Brain pericyte (primary cell): ENCODE data around the gene ABCD1.

Experiments
- DNase-seq: peaks from one replicate; pipeline ENCODE4 v3.0.0-alpha.2; 2012; ENCODE audit warnings: low read depth, low spot score

The ABCD1 gene

DNA sequence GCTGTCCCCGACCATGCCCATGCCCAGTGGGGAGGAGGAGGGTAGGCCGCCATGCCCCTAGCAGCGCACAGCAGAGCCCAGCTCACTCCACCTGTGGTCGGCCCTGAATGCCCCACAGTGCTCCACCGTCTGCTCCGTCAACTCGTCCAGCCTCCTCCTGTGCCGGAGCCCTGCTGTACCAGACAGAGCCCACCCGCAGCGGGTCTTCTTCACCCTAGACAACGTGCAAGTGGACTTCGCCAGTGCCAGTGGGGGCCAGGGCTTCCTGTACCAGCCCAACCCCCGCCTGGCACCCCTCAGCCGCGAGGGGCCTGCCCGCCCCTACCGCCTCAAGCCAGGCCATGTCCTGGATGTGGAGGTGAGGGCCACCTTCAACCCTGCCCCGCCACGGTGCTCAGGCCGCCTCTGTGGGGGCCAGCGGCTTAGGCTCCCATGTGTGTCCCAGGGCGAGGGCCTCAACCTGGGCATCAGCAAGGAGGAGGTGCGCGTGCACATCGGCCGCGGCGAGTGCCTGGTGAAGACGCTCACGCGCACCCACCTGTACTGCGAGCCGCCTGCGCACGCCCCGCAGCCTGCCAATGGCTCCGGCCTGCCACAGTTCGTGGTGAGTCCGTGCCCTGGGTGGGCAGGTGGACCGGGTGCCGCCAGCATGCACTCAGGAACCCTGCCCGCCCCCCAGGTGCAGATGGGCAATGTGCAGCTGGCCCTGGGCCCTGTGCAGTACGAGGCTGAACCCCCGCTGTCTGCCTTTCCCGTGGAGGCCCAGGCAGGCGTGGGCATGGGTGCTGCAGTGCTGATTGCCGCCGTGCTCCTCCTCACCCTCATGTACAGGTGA lies 49.3 kb downstream of the ABCD1 start:
- DNase-seq: no peak

DNA sequence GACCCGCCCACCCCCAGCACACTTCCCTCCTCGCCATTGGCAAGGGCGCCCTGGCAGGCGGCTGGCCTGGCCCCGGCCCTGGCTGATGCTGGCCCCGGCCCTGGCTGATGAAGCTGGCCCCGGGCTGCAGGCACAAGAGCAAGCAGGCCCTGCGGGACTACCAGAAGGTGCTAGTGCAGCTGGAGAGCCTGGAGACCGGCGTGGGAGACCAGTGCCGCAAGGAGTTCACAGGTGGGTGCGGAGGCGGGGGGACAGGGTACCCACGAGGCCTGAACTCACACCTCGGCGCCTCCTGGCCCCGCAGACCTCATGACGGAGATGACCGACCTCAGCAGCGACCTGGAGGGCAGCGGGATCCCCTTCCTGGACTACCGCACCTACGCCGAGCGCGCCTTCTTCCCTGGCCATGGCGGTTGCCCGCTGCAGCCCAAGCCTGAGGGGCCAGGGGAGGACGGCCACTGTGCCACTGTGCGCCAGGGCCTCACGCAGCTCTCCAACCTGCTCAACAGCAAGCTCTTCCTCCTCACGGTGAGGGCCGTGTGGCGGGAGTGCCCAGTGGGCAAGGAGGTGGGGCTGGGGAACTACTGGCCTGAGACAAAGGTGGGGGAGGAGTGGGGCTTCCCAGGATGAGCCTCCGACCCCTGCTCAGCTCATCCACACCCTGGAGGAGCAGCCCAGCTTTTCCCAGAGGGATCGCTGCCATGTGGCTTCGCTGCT lies 50.1 kb downstream of the ABCD1 start:
- no peak for DNase-seq

DNA sequence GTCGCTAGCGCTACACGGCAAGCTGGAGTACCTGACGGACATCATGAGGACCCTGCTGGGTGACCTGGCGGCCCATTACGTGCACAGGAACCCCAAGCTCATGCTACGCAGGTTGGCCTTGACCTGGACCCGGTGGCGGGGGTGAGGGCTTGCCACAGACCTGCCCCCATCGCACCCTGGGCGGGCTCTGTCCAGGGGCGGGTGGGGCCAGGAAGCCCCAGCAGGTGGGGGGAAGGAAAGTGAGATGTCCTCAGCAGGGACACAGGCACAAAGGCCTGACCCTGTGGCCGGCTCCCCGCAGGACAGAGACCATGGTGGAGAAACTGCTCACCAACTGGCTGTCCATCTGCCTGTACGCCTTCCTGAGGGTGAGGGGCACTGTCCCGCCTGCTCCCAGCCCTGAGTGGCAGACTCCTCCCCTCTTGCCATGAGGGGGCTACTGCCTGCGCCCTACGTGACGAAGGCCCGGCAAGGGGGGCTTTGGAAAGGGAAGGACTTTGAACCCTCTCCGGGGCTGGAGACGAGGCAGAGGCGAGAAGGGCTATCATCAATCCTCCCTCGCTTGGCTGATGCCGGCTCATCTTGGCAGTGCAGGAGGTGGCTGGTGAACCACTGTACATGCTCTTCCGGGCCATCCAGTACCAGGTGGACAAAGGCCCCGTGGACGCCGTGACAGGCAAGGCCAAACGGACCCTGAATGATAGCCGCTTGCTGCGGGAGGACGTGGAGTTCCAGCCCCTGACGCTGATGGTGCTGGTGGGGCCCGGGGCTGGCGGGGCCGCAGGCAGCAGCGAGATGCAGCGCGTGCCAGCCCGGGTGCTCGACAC lies 50.9 kb downstream of the ABCD1 start:
- no peak for DNase-seq

DNA sequence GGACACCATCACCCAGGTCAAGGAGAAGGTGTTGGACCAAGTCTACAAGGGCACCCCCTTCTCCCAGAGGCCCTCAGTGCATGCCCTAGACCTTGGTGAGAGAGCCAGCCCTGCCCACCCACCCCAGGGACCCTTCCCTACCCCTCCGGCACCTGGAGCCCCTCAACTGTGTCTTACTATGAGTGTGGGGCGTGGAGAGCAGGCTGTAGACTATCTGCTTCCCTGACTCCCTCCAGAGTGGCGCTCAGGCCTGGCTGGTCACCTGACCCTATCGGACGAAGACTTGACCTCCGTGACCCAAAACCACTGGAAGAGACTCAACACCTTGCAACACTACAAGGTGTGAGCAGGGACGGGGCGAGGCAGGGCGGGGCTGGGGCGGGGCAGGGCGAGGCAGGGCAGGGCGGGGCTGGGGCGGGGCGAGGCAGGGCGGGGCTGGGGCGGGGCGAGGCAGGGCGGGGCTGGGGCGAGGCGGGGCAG lies 51.5 kb downstream of the ABCD1 start:
- DNase-seq: no peak

DNA sequence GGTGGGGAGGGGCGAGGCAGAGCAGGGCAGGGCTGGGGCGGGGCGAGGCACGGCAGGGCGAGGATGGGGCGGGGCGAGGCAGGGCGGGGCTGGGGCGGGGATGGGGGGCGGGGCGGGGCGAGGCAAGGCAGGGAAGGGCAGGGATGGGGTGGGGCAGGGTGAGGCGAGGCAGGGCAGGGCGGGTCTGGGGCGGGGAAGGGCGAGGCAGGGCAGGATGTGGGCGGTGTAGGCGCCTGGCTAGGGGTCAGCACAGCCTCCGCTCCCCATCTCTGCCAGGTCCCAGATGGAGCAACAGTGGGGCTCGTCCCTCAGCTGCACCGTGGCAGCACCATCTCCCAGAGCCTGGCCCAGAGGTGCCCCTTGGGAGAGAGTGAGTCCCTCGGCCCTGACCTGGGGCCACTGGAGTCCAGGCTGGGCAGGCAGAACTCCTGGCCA lies 52.0 kb downstream of the ABCD1 start:
- no peak for DNase-seq

DNA sequence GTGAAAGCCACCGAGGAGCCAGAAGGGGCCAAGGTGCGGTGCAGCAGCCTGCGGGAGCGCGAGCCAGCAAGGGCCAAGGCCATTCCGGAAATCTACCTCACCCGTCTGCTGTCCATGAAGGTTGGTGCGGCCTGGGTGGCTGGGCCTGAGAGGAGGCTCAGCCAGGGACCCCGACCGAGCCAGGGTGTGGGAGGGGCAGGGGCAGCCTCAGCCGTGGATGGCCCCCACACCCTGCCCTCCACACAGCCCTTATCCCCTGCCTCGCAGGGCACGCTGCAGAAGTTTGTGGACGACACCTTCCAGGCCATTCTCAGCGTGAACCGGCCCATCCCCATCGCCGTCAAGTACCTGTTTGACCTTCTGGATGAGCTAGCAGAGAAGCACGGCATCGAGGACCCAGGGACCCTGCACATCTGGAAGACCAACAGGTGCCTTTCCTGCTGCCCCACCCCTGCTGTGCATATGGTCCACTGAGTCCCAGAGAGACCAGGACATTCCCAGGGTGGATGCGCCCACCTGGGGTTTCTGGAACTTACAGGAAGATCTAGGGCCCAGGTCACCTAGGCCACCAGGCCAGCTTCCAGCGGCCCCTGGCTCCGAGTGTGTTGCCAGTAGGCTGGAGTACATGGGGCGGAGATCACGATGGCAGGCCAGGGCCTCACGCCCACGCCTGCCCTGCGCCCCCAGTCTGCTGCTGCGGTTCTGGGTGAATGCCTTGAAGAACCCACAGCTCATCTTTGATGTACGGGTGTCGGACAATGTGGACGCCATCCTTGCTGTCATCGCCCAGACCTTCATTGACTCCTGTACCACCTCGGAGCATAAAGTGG lies 52.8 kb downstream of the ABCD1 start:
- DNase-seq: no peak

DNA sequence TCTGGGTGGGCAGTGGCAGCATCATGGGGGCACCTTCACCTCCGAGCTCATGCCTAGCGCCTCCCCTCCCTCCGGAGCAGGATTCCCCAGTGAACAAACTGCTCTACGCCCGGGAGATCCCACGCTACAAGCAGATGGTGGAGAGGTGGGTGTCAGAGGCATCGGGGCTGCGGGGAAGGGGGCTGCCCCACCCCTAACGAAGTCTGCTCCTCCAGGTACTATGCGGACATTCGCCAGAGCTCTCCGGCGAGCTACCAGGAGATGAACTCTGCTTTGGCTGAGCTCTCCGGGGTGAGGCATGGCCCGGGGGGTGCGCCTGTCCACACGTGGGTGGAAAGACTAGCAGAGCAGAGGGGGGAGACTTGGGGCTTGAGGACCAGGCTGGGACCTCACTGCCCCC lies 53.5 kb downstream of the ABCD1 start:
- DNase-seq: no peak

DNA sequence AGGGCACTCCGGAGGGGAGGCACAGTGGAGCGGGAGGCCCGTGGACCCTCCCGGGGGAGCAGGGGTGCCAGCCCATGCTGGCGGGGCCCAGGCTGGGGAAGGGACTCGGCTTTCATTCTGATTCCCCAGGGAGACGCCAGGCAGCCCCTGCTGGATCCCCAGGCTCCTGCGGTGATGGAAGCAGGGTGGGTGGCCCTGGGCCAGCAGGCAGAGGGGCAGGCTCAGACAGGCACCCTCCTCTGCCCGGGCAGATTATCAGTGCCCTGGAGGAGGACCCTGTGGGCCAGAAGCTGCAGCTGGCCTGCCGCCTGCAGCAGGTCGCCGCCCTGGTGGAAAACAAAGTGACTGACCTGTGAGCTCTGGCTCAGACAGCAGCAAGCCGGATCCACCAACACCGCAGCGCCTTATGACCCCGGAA lies 54.0 kb downstream of the ABCD1 start:
- no peak for DNase-seq

DNA sequence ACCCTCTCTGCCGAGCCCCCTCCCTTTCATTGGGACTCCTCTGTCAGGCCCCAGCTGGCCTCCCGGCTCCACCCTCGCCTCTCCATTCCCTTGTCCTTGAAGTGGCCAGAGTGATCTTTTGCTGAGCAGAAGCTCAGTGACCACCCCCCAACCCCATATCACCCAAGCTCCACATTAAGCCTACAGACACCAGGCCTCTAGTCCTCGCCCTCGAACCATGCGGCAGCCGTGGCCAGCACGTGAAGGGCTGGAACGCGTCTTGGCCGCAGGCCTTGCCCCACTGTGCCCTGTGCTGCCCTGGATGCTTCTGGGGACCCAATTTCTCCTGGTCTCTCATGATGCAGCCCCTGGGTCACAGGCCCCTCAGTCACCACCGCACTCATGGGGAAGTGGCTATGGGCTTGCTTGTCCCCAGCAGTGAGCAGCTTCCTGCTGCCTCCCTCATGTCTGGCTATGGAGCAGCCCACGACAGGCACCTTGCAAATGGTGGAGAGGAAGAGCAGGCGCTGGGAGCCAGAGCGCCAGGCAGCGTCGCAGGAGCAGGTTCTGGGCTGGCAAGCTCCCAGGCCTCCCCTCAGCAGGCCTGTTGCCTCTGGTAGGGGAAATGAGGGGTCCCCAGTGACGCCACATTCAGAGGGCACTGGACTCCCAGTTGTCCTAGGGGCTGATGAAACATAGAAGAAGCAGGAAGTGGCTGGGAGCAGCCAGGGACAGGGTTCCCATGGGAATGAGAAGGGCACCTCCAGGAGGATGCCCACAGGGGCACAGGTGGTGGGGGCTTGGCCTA lies 55.4 kb downstream of the ABCD1 start:
- DNase-seq: no peak

DNA sequence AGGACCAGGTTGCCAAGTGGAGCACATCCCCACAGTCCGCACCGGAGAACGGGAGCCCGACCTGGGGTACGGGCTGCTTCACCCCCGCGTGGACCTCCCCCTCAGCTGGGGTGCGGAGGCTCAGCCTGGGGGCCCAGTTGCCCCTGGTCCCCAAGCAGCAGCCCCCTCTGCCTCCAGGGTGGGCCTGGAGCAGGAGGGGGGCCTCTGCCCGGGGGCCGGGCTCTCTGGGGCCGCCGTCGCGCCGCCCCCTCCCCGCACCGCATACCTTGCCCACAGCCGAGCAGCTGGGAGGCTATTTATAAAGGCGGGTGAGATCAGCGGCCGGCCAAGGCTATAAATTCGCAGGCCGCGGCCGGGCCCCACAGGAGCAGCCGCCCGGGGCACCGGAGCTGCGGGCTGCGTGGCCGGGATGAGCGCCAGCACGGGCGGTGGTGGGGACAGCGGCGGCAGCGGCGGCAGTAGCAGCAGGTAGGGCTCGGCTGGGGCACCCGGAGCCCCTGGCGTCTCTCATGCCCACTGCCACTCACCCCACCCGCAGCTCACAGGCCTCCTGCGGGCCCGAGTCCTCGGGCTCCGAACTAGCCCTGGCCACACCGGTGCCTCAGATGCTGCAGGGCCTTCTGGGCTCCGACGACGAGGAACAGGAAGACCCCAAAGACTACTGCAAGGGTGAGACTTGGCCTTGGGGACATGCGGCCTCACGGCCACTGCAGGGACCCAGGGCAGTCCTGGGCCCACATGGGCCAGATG lies 56.2 kb downstream of the ABCD1 start, which contains the start of gene SRPK3:
Gene SRPK3 (plus strand): TSS at position 364 of the 750 bp plus-strand sequence. CDS start 46 bp downstream, at position 410.
- DNase-seq: no peak

DNA sequence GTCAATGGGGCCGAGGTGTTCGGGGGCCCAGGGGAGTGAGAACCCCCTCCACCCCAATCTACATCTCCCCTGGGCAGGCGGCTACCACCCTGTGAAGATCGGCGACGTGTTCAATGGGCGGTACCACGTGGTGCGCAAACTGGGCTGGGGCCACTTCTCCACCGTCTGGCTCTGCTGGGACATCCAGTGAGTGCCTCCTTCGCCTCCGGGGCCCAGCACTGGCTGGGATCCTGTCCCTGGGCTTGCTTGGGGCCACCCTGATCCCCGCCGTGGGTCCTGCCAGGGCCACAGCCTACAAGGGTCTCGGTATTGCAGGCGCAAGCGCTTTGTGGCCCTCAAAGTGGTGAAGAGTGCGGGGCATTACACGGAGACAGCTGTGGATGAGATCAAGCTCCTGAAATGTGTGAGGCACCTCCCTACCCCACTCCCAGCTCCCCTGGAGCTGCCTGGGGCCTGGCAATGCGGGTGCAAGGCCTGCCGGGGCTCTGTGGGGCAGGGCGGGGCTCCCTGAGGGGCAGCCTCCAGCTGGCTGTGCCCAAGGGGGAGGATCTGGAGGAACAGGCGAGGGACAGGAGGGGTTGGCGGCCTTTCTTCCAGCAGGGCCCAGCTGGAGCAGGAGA lies 56.9 kb downstream of the ABCD1 start:
- DNase-seq: no peak

DNA sequence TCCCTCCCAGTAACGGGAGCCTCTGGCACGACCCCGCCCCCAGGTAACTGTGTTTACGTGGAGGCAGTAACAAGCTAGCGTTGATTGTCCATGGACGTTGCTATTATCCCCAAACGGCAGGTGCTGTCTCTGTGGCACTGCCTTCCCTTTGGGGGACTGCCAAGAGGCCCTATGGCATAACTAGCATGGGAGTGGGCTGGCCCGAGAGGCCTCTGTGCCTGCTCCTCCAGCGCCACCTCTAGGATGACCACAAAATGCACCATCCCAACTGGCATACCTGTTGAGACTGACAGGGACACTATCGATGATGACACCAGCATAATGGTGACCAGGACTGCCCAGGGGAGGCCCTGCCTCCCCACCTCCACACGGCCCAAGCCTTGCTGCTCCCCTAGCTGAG lies 57.7 kb downstream of the ABCD1 start:
- DNase-seq: no peak

DNA sequence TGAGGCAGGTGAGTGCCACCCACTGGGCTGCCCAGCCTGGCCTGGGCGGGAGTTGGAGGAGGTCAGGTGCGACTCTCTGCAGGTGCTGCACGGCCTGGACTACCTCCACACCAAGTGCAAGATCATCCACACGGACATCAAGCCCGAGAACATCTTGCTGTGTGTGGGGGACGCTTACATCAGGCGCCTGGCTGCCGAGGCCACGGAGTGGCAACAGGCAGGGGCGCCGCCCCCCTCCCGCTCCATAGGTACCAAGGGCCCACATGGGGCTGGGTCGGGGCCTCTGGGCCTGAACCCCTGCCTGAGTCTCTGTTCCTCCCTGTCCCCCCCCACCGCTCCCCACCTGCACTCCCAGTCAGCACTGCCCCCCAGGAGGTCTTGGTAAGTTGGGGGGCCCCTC lies 58.2 kb downstream of the ABCD1 start:
- no peak for DNase-seq

DNA sequence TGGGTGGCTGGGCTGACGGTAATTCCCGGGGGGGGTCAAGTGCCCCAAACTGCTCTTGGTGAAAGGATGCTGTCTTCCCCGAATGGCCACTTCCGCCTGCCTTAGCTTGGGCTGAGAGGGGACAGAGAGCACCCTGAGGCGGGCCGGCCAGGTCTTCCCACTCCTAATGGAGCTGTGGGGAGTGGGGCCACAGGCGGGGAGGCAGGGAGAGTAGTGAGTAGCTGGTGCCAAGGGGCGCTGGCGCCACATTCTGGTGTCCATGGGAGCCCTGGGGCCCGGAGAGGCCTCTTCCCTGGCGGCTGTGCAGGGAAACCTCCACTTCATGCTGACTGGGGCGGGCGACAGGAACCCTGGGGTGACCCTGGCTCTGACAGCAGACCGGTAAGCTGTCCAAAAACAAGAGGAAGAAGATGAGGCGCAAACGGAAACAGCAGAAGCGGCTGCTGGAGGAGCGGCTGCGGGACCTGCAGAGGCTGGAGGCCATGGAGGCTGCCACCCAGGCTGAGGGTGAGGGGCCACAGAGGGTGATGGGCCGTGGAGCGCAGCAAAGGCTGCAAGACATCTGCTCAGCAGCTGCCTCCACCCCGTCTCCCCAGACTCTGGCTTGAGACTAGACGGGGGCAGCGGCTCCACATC lies 58.8 kb downstream of the ABCD1 start:
- DNase-seq: no peak

DNA sequence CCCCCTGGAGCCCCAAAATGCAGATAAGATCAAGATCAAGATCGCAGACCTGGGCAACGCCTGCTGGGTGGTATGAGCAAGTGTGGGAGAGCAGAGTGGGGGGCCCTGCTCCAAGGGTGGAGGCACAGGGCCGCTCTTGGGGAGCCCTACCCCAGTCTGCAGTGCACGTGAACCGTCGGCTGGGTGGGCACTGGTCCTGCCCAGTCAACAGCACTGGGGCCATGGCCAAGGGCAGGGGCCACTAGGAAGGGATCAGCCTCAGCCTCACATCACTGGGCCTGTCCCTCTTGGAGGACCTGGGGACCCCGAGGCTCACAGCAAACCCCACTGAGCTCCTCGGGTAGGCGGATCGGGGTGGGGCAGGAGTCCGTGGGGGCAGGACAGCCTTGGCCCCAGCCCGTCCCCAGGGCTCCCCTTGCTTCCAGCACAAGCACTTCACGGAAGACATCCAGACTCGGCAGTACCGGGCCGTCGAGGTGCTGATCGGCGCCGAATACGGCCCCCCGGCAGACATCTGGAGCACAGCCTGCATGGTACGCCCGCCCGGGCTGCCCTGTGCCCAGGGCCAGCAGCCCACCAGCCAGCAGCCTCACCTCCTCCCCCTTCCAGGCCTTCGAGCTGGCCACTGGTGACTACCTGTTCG lies 59.8 kb downstream of the ABCD1 start:
- DNase-seq: no peak

DNA sequence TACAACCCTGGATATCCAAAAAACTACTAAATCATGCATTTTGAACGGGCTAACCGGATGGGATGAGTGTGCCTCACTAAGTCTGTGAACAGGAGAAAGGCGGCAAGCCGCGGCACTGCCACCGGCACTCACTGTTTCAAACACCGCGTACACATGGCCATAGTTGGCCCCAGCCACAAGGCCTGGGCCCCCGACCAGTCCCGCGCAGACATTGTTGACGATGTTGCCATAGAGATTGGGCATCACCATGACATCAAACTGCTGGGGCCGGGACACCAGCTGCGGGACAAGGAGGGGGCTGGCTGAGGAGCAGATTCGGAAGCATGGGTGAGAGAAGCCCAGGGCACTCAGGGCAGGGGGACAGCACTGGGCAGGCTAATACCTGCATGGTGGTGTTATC lies 62.0 kb downstream of the ABCD1 start:
- DNase-seq: no peak

DNA sequence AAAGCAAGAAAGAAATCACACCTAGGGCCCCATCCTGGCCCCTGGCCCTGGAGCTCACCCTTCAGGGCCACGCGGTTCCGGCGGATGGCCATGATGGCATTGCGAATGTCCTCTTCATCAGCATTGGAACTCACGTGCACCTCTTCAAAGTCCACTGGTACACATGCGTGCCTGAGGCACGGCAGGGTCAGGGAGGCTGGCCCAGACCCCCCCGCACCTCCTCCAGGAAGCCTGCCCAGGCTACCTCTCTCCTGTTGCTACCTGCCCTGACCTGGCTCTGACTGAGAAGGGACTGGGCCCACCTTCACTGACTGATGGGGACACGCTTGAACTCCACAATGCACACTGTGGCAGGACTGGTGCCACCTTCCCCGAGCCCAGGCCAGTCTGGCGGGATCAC lies 65.0 kb downstream of the ABCD1 start:
- no peak for DNase-seq
